ENCODE measurements around the gene ZNF207.

DNA sequence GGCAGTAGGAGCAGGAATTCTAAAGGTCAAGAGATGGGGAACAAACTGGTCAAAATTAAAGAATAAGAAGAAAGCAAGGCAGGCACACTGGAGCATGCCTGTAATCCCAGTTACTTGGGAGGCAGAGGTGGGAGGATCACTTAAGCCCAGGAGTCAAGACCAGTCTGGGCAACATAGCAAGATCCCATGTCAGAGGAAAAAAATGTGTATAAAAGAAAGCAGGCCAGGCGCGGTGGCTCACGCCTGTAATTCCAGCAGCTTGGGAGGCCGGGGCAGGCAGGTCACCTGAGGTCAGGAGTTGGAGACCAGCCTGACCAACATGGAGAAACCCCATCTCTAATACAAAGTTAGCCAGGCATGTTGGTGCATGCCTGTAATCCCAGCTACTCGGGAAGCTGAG, 43.9 kb downstream of the ZNF207 start:
- TF ChIP-seq POLR2A (IDR thresholded peaks at IDR 0.05) = no peak
- TF ChIP-seq, protein P1, sequence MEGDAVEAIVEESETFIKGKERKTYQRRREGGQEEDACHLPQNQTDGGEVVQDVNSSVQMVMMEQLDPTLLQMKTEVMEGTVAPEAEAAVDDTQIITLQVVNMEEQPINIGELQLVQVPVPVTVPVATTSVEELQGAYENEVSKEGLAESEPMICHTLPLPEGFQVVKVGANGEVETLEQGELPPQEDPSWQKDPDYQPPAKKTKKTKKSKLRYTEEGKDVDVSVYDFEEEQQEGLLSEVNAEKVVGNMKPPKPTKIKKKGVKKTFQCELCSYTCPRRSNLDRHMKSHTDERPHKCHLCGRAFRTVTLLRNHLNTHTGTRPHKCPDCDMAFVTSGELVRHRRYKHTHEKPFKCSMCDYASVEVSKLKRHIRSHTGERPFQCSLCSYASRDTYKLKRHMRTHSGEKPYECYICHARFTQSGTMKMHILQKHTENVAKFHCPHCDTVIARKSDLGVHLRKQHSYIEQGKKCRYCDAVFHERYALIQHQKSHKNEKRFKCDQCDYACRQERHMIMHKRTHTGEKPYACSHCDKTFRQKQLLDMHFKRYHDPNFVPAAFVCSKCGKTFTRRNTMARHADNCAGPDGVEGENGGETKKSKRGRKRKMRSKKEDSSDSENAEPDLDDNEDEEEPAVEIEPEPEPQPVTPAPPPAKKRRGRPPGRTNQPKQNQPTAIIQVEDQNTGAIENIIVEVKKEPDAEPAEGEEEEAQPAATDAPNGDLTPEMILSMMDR (IDR thresholded peaks at IDR 0.05) = no peak
